ENCODE measurements around the gene CUBN. TPM values are rescaled to one million over a fixed set of nuclear protein-coding genes. Genes with fewer than 3 reads are reported as not detected.

The CUBN gene
- total and polyA plus RNA-seq, 2 experiments from 2014 or later = 0.41 to 0.65 TPM

DNA sequence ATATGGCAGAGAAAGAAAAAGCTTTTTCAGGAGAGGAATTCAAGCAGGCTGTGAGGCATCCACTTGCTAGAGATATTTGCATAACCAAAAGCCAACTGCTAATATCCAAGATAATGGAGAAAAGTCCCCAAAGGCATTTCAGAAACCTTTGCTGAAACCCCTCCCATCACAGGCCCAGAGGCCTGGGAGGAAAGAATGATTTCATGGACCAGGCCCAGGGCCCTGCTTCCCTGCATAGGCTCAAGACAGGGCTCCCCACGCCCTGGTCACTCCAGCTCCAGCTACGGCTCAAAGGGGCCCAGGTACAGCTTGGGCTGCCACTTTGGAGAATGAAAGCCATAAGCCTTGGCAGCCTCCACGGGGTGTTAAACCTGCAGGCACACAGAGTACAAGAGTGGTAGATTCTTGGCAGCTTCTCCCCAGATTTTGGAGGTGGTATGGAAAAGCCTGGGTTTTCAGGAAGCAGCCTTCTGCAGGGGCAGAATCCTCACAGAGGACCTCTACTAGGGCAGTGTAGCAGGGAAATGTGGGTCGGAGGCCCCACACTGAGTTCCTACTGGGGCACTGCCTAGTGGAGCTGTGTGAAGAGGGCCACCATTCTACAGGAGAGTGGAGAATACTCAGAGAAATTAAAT lies 306.8 kb downstream of the CUBN start:
- in situ Hi-C loops (cut with MboI) = no loop called here
- TF ChIP-seq EZH2phosphoT487 (IDR thresholded peaks at IDR 0.05; ENCODE audit: insufficient read depth, low read depth) (no peak), EZH2 (IDR thresholded peaks at IDR 0.05; ENCODE audit: insufficient read depth, poor library complexity, severe bottlenecking) (no peak)

DNA sequence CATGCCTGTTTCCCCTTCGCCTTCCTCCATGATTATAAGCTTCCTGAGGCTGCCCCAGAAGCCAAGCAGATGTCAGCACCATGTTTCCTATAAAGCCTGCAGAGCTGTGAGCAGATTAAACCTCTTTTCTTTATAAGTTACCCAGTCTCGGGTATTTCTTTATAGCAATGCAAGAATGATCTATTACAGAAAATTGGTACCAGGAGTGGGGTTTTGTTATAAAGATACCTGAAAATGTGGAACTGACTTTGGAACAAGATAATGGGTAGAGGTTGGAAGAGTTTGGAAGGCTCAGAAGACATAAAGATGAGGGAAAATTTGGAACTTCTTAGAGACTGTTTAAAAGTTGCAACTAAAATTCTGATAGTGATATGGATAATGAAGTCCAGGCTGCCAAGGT lies 307.6 kb downstream of the CUBN start:
- no peak for TF ChIP-seq EZH2 (IDR thresholded peaks at IDR 0.05; ENCODE audit: insufficient read depth, poor library complexity, severe bottlenecking)
- TF ChIP-seq EZH2phosphoT487 (IDR thresholded peaks at IDR 0.05; ENCODE audit: insufficient read depth, low read depth) = no peak
- Histone ChIP-seq H2AFZ (no peak overlapping the region), H3K4me1 (ENCODE audit: insufficient read depth) (peaks cover 7% of the 10 kb centered on the region), H3K4me3 (no peak overlapping the region), H4K20me1 (ENCODE audit: insufficient read depth) (no peaks in the 10 kb centered on the region), H3F3A (ENCODE audit: insufficient read depth) (peaks cover 16% of the 10 kb centered on the region), H3K9me2 (ENCODE audit: insufficient read depth) (no peaks in the 10 kb centered on the region), H3K27ac (no peak overlapping the region), H3K9me3 (ENCODE audit: low read depth) (no peaks in the 10 kb centered on the region), H3K27me3 (replicated peaks; ENCODE audit: insufficient read depth) (no peaks in the 10 kb centered on the region), H3K9ac (no peak overlapping the region), H3K79me2 (ENCODE audit: insufficient read depth) (no peaks in the 10 kb centered on the region), H3K4me2 (ENCODE audit: unreplicated experiment) (no peak overlapping the region), H3K36me3 (ENCODE audit: low read depth) (no peaks in the 10 kb centered on the region)
- in situ Hi-C loops (cut with MboI) = no loop called here
- no peak for DNase-seq
- WGBS, 2 experiments (ENCODE audit: low coverage in 1 of 2, low lambda C conversion rate in 2 of 2, missing lambda C conversion rate in 2 of 2) = 81 to 83% methylated on average over 2 of the region's 2 CpGs

More for the DNA sequence above, 306.8 kb downstream of the CUBN start:
- no peak overlapping the region for H3K4me3 ChIP-seq
- no peak overlapping the region for H3K9ac ChIP-seq
- H3K9me2 ChIP-seq (ENCODE audit: insufficient read depth) = no peaks in the 10 kb centered on the region
- peaks cover 19% of the 10 kb centered on the region for H3F3A ChIP-seq (ENCODE audit: insufficient read depth)
- H3K27ac ChIP-seq = no peak overlapping the region
- H3K4me1 ChIP-seq (ENCODE audit: insufficient read depth) = peaks cover 13% of the 10 kb centered on the region
- H3K79me2 ChIP-seq (ENCODE audit: insufficient read depth) = no peaks in the 10 kb centered on the region
- no peaks in the 10 kb centered on the region for H3K27me3 ChIP-seq (replicated peaks; ENCODE audit: insufficient read depth)
- no peaks in the 10 kb centered on the region for H3K36me3 ChIP-seq (ENCODE audit: low read depth)
- DNase-seq = no peak
- 81 to 82% methylated on average over 4 of the region's 4 CpGs for WGBS, 2 experiments (ENCODE audit: low coverage in 1 of 2, low lambda C conversion rate in 2 of 2, missing lambda C conversion rate in 2 of 2)
- no peaks in the 10 kb centered on the region for H3K9me3 ChIP-seq (ENCODE audit: low read depth)
- no peak overlapping the region for H3K4me2 ChIP-seq (ENCODE audit: unreplicated experiment)
- H4K20me1 ChIP-seq (ENCODE audit: insufficient read depth) = no peaks in the 10 kb centered on the region
- H2AFZ ChIP-seq = no peak overlapping the region

DNA sequence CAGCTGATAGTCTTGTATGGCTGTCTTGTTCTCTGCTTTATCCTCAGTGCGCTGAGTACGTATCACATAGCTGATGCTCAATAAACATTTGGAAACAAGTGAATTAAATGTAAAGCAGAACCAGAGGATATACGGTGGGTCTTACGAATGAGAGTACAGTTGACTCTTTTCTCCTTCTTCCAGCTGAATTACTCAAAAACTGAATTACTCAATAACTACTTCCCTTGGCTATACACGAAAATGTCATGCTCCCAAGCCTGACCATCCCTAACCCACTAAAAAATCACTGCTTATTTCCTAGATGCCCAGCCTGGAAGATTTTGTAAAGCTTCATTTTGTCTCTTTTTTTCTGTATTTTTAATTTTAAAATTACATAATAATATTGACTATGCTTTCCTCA lies 309.2 kb downstream of the CUBN start:
- Histone ChIP-seq H3K9me2 (ENCODE audit: insufficient read depth) (no peaks in the 10 kb centered on the region), H3K27ac (no peak overlapping the region), H3K9me3 (ENCODE audit: low read depth) (no peaks in the 10 kb centered on the region), H2AFZ (no peak overlapping the region), H3K27me3 (replicated peaks; ENCODE audit: insufficient read depth) (no peaks in the 10 kb centered on the region), H4K20me1 (ENCODE audit: insufficient read depth) (no peaks in the 10 kb centered on the region), H3K4me3 (no peak overlapping the region), H3K79me2 (ENCODE audit: insufficient read depth) (peaks cover 16% of the 10 kb centered on the region), H3K36me3 (ENCODE audit: low read depth) (no peaks in the 10 kb centered on the region), H3K4me1 (ENCODE audit: insufficient read depth) (peaks cover 17% of the 10 kb centered on the region), H3K4me2 (ENCODE audit: unreplicated experiment) (no peak overlapping the region), H3F3A (ENCODE audit: insufficient read depth) (peaks cover 14% of the 10 kb centered on the region), H3K9ac (no peak overlapping the region)
- in situ Hi-C loops (cut with MboI) = no loop called here
- TF ChIP-seq EZH2phosphoT487 (IDR thresholded peaks at IDR 0.05; ENCODE audit: insufficient read depth, low read depth) (no peak), EZH2 (IDR thresholded peaks at IDR 0.05; ENCODE audit: insufficient read depth, poor library complexity, severe bottlenecking) (no peak)
- WGBS, 2 experiments (ENCODE audit: low coverage in 1 of 2, low lambda C conversion rate in 2 of 2, missing lambda C conversion rate in 2 of 2) = 93 to 97% methylated on average over 5 of the region's 5 CpGs
- DNase-seq = no peak

DNA sequence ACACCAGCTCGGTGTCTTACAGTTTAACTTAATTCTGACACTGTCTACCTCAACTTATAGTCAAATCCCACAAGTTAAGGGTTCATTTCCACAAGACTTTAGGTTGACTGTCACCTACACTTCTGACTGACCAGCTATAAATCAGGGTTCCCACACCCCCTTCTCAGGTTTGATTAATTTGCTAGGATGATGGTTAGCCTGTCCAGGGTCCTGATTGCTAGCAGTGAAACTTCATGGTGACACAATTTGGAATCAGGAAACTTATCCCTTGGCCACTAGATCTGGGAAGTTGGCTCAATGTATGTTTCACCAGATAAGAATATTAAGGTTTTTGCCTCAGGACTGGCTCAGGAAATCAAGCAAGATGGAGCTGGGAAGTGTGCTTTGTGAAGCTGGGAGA lies 309.6 kb downstream of the CUBN start:
- H3K4me2 ChIP-seq (ENCODE audit: unreplicated experiment) = no peak overlapping the region
- H3K9me3 ChIP-seq (ENCODE audit: low read depth) = no peaks in the 10 kb centered on the region
- no peak overlapping the region for H3K4me3 ChIP-seq
- no peaks in the 10 kb centered on the region for H3K36me3 ChIP-seq (ENCODE audit: low read depth)
- DNase-seq = no peak
- H2AFZ ChIP-seq = no peak overlapping the region
- H3K4me1 ChIP-seq (ENCODE audit: insufficient read depth) = peaks cover 20% of the 10 kb centered on the region
- no peak overlapping the region for H3K9ac ChIP-seq
- H4K20me1 ChIP-seq (ENCODE audit: insufficient read depth) = no peaks in the 10 kb centered on the region
- 95 to 97% methylated on average over 1 of the region's 1 CpG for WGBS, 2 experiments (ENCODE audit: low coverage in 1 of 2, low lambda C conversion rate in 2 of 2, missing lambda C conversion rate in 2 of 2)
- H3K27ac ChIP-seq = no peak overlapping the region
- no peak for TF ChIP-seq EZH2 (IDR thresholded peaks at IDR 0.05; ENCODE audit: insufficient read depth, poor library complexity, severe bottlenecking)
- no peak for TF ChIP-seq EZH2phosphoT487 (IDR thresholded peaks at IDR 0.05; ENCODE audit: insufficient read depth, low read depth)
- in situ Hi-C loops (cut with MboI) = no loop called here
- H3F3A ChIP-seq (ENCODE audit: insufficient read depth) = peaks cover 14% of the 10 kb centered on the region
- peaks cover 20% of the 10 kb centered on the region for H3K79me2 ChIP-seq (ENCODE audit: insufficient read depth)
- no peaks in the 10 kb centered on the region for H3K27me3 ChIP-seq (replicated peaks; ENCODE audit: insufficient read depth)
- no peaks in the 10 kb centered on the region for H3K9me2 ChIP-seq (ENCODE audit: insufficient read depth)
